ENCODE results near the gene CTIF.

The CTIF gene

GRCh38 chr18:48566589-48566988 lies 27.8 kb downstream of the CTIF start:
- no peaks in the 10 kb centered on the region for H3K9me3 ChIP-seq (ENCODE audit: insufficient read depth, low read length)
- no peaks in the 10 kb centered on the region for H3K36me3 ChIP-seq (replicated peaks; ENCODE audit: low read depth, low read length)
- TF ChIP-seq CTCF (IDR thresholded peaks at IDR 0.05; ENCODE audit: low read depth, low read length) (no peak), EZH2phosphoT487 (IDR thresholded peaks at IDR 0.05; ENCODE audit: low read depth) (no peak)
- no peak overlapping the region for H3K4me2 ChIP-seq (ENCODE audit: low read length)
- peaks cover 30% of the 10 kb centered on the region for H4K20me1 ChIP-seq (ENCODE audit: insufficient read depth, low read length)
- no peaks in the 10 kb centered on the region for H3K79me2 ChIP-seq (ENCODE audit: low read length)
- no peaks in the 10 kb centered on the region for H3K4me1 ChIP-seq (ENCODE audit: low read length)
- H3K27ac ChIP-seq (ENCODE audit: low read length), result no peak overlapping the region
- H3K27me3 ChIP-seq (ENCODE audit: low read depth, low read length), result no peaks in the 10 kb centered on the region
- no peak overlapping the region for H3K4me3 ChIP-seq (ENCODE audit: low read length)
- no peak overlapping the region for H2AFZ ChIP-seq (ENCODE audit: low read depth, low read length)
- no peak overlapping the region for H3K9ac ChIP-seq (ENCODE audit: low read length)

GRCh38 chr18:48567388-48567787 lies 28.6 kb downstream of the CTIF start:
- TF ChIP-seq EZH2phosphoT487 (IDR thresholded peaks at IDR 0.05; ENCODE audit: low read depth) (no peak), CTCF (IDR thresholded peaks at IDR 0.05; ENCODE audit: low read depth, low read length) (no peak)
- Histone ChIP-seq H2AFZ (ENCODE audit: low read depth, low read length) (no peak overlapping the region), H3K4me3 (ENCODE audit: low read length) (no peak overlapping the region), H3K27ac (ENCODE audit: low read length) (no peak overlapping the region), H3K79me2 (ENCODE audit: low read length) (no peaks in the 10 kb centered on the region), H3K4me2 (ENCODE audit: low read length) (no peak overlapping the region), H3K9ac (ENCODE audit: low read length) (no peak overlapping the region), H3K36me3 (replicated peaks; ENCODE audit: low read depth, low read length) (no peaks in the 10 kb centered on the region), H3K27me3 (ENCODE audit: low read depth, low read length) (no peaks in the 10 kb centered on the region), H3K9me3 (ENCODE audit: insufficient read depth, low read length) (no peaks in the 10 kb centered on the region), H3K4me1 (ENCODE audit: low read length) (no peaks in the 10 kb centered on the region), H4K20me1 (ENCODE audit: insufficient read depth, low read length) (peaks cover 24% of the 10 kb centered on the region; the same call in 1 of the 2 replicates)

- H3K79me2 ChIP-seq (ENCODE audit: low read length), result no peaks in the 10 kb centered on the region
- TF ChIP-seq EZH2phosphoT487 (IDR thresholded peaks at IDR 0.05; ENCODE audit: low read depth) (no peak), CTCF (IDR thresholded peaks at IDR 0.05; ENCODE audit: low read depth, low read length) (no peak)
Observed at GRCh38 chr18:48569139-48569914, 30.5 kb downstream of the CTIF start.

GRCh38 chr18:48569915-48570264 lies 31.1 kb downstream of the CTIF start:
- no peak overlapping the region for H3K27ac ChIP-seq (ENCODE audit: low read length)
- H3K4me2 ChIP-seq (ENCODE audit: low read length), result no peak overlapping the region
- no peaks in the 10 kb centered on the region for H3K27me3 ChIP-seq (ENCODE audit: low read depth, low read length)
- no peak overlapping the region for H2AFZ ChIP-seq (ENCODE audit: low read depth, low read length)
- H3K9ac ChIP-seq (ENCODE audit: low read length), result no peak overlapping the region
- TF ChIP-seq CTCF (IDR thresholded peaks at IDR 0.05; ENCODE audit: low read depth, low read length), result no peak
- no peak for TF ChIP-seq EZH2phosphoT487 (IDR thresholded peaks at IDR 0.05; ENCODE audit: low read depth)
- H3K4me1 ChIP-seq (ENCODE audit: low read length), result no peaks in the 10 kb centered on the region
- no peak overlapping the region for H3K4me3 ChIP-seq (ENCODE audit: low read length)
- H3K36me3 ChIP-seq (replicated peaks; ENCODE audit: low read depth, low read length), result no peaks in the 10 kb centered on the region
- H3K9me3 ChIP-seq (ENCODE audit: insufficient read depth, low read length), result no peaks in the 10 kb centered on the region
- no peaks in the 10 kb centered on the region for H3K79me2 ChIP-seq (ENCODE audit: low read length)
- peaks cover 24% of the 10 kb centered on the region; the same call in 1 of the 2 replicates for H4K20me1 ChIP-seq (ENCODE audit: insufficient read depth, low read length)

More at GRCh38 chr18:48569139-48569914, 30.5 kb downstream of the CTIF start:
- Histone ChIP-seq H3K36me3 (replicated peaks; ENCODE audit: low read depth, low read length) (no peaks in the 10 kb centered on the region), H3K4me3 (ENCODE audit: low read length) (no peak overlapping the region), H3K9me3 (ENCODE audit: insufficient read depth, low read length) (no peaks in the 10 kb centered on the region), H3K4me1 (ENCODE audit: low read length) (no peaks in the 10 kb centered on the region), H3K27ac (ENCODE audit: low read length) (no peak overlapping the region), H3K9ac (ENCODE audit: low read length) (no peak overlapping the region), H4K20me1 (ENCODE audit: insufficient read depth, low read length) (peaks cover 26% of the 10 kb centered on the region; the same call in 1 of the 2 replicates), H3K4me2 (ENCODE audit: low read length) (no peak overlapping the region), H3K27me3 (ENCODE audit: low read depth, low read length) (no peaks in the 10 kb centered on the region), H2AFZ (ENCODE audit: low read depth, low read length) (no peak overlapping the region)
